HG03442 (cell line): ENCODE measurements around the gene ARHGAP4.

ENCODE experiments used
- ATAC-seq: cut with Tn5 transposase; IDR thresholded peaks from one replicate; pipeline ENCODE4 v1.9.1; 2021; ENCODE audit warnings: mild to moderate bottlenecking, moderate library complexity; ENCODE audit not compliant: unreplicated experiment

Gene ARHGAP4

GRCh38 chrX:153883163-153883843 is 42.8 kb downstream of the ARHGAP4 start:
- ATAC-seq: no peak

- ATAC-seq: no peak
These were observed 43.5 kb downstream of the ARHGAP4 start for GRCh38 chrX:153882557-153882956.

- ATAC-seq: no peak
These were observed 44.0 kb downstream of the ARHGAP4 start for GRCh38 chrX:153882086-153882498.

GRCh38 chrX:153881281-153881680 is 44.8 kb downstream of the ARHGAP4 start:
- ATAC-seq: no peak

GRCh38 chrX:153880440-153880815 is 45.6 kb downstream of the ARHGAP4 start:
- no peak for ATAC-seq

GRCh38 chrX:153879741-153880439 is 46.2 kb downstream of the ARHGAP4 start:
- no peak for ATAC-seq

GRCh38 chrX:153878969-153879653 is 47.0 kb downstream of the ARHGAP4 start:
- ATAC-seq: no peak

- no peak for ATAC-seq
These were observed 47.7 kb downstream of the ARHGAP4 start for GRCh38 chrX:153878345-153878744.

- no peak for ATAC-seq
These were observed 48.3 kb downstream of the ARHGAP4 start for GRCh38 chrX:153877571-153878261.

GRCh38 chrX:153876112-153876491 is 50.0 kb downstream of the ARHGAP4 start:
- ATAC-seq: no peak

- no peak for ATAC-seq
These were observed 50.5 kb downstream of the ARHGAP4 start for GRCh38 chrX:153875391-153876111.

- no peak for ATAC-seq
These were observed 51.5 kb downstream of the ARHGAP4 start for GRCh38 chrX:153874366-153875125.

GRCh38 chrX:153874085-153874365 is 52.0 kb downstream of the ARHGAP4 start:
- ATAC-seq: no peak

GRCh38 chrX:153873282-153874084 is 52.6 kb downstream of the ARHGAP4 start:
- ATAC-seq: no peak

- ATAC-seq: no peak
These were observed 53.9 kb downstream of the ARHGAP4 start for GRCh38 chrX:153871946-153872878.

GRCh38 chrX:153871451-153871850 is 54.6 kb downstream of the ARHGAP4 start:
- ATAC-seq: no peak

- no peak for ATAC-seq
These were observed 55.2 kb downstream of the ARHGAP4 start for GRCh38 chrX:153870791-153871360.

GRCh38 chrX:153870288-153870690 is 55.8 kb downstream of the ARHGAP4 start:
- ATAC-seq: no peak
